SIG-M5 treated with dmso at 0.1 percent for 504 hours (cell line): ENCODE measurements around the gene APOBEC3G.
"Not testable (repeated sequence)": the region's sequence is repeated elsewhere in the genome, so short reads cannot be mapped to it uniquely, and the experiment has no call there.

Source experiments
- DNase-seq: peaks from one replicate; lab custom pipeline; 2025; ENCODE audit not compliant: unreplicated experiment; lab: John Stamatoyannopoulos, UW

APOBEC3G gene

GRCh38 chr22:39077026-39077840 lies at the start of gene APOBEC3G:
TSS of gene APOBEC3G (plus strand) at chr22:39077275. CDS start at chr22:39077362, 87 bp downstream.
- not testable (repeated sequence) for DNase-seq

- DNase-seq, result no peak
Observed at GRCh38 chr22:39027717-39028116, 49.4 kb upstream of the APOBEC3G start.

- no peak for DNase-seq
Observed at GRCh38 chr22:39028281-39028680, 48.8 kb upstream of the APOBEC3G start.

DNA sequence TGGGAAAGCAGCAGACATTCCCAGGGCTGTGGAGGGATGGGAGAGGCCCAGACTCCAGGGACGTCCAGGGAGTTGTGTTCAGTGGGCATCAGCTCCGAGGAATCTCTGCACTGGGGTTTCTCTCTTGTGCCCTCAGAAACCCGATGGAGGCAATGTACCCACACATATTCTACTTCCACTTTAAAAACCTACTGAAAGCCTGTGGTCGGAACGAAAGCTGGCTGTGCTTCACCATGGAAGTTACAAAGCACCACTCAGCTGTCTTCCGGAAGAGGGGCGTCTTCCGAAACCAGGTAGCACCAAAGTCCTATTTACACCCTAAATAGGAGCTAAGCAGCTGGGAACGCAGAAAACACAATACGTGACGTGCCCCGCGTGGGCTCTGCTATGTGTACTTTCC lies 47.8 kb upstream of the APOBEC3G start:
- no peak for DNase-seq

GRCh38 chr22:39030705-39031104 lies 46.4 kb upstream of the APOBEC3G start:
- DNase-seq, result no peak

- DNase-seq, result not testable (repeated sequence)
Observed at GRCh38 chr22:39031434-39032295, 45.4 kb upstream of the APOBEC3G start.

DNA sequence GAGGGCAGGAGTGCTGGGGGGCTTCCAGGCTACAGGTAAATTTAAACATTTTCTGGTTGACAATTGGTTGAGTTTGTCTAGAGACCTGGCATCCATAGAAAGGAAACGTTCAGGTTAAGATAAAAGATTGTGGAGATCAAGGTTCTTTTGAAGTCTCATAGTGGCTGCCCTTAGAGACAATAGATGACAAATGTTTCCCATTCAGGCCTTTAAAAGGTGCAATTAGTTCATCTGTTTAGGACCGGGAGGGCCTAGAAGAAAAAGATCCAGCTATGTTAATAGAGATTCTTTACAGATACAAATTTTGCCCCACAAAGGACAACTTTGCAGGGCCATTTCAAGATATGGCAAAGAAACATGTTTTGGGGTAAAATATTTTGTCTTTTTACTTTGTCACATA lies 40.0 kb upstream of the APOBEC3G start:
- not testable (repeated sequence) for DNase-seq

DNA sequence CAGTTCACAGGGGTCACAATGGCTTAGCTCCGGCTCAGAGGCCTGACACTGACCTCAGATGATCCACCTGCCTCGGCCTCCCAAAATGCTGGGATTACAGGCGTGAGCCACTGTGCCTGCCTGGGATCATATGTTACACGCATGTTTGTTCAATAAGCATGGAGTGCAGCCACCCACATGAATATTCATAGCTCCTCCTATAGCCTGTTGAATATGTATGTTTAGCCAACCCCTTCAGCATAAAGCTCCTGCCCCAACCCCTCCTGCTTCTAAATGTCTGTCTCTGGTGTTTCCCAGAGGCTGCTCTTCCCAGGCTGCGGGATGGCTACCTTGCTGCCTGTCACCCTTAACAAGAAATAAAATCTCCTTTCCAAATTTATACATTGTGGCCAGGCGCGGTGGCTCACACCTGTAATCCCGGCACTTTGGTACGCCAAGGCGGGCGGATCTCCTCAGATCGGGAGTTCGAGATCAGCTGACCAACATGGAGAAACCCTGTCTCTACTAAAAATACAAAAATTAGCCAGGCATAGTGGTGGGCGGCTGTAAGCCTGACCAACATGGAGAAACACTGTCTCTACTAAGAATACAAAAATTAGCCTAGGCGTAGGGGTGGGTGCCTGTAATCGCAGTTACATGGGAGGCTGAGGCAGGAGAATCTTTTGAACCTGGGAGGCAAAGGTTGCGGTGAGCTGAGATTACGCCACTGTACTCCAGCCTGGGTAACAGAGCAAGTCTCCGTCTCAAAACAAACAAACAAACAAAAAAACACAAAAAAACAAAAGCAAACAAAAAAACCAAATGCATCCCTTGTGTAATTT lies 37.6 kb upstream of the APOBEC3G start:
- no peak for DNase-seq

DNA sequence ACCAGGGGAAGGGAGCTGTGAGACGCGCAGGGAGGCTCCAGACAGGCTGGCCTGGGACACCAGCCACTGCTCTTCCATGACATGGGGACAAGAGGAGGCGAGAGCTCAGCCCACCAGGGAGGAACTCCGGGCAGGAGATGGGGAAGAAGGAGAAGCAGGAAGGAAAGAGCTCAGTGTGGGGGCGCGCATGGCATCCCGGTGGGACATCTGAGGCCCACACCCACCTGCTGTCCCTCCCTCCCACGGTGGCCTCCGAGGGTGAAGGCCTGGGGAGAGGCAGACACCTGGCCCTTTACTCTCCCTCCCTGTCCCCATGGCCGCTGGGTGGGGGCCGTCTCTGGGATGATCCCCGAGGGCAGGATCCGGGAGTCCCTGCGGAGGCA lies 36.9 kb upstream of the APOBEC3G start:
- DNase-seq, result not testable (repeated sequence)

DNA sequence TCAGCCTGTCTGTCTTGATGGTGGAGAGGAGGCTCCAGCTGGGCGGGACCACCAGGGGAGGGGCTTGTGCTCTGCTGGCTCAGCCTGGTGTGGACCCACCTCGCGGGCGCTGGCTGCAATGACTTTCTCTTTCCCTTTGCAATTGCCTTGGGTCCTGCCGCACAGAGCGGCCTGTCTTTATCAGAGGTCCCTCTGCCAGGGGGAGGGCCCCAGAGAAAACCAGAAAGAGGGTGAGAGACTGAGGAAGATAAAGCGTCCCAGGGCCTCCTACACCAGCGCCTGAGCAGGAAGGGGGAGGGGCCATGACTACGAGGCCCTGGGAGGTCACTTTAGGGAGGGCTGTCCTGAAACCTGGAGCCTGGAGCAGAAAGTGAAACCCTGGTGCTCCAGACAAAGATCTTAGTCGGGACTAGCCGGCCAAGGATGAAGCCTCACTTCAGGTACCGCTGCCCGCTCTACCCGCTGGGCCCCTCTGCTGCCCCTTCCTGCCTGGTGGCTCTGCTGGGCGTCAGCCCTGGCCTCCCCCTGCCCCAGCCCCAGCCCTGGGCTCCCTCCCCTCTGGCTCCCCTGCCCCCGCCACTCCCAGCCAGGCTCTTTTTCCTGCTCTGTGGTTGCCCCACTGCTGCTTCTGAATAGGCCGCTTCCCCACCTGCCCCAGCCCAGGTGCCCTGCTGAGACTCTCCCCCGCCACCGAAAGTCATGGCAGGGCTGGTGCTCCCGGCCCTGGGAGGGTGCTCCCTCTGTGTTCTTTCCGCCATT lies 36.4 kb upstream of the APOBEC3G start, which contains the start of gene APOBEC3F:
Gene APOBEC3F (plus strand): TSS at position 327 of the 759 bp plus-strand sequence. CDS start 97 bp downstream, at position 424.
- DNase-seq, result not testable (repeated sequence)

- DNase-seq, result no peak
Observed at GRCh38 chr22:39041908-39042307, 35.2 kb upstream of the APOBEC3G start.

DNA sequence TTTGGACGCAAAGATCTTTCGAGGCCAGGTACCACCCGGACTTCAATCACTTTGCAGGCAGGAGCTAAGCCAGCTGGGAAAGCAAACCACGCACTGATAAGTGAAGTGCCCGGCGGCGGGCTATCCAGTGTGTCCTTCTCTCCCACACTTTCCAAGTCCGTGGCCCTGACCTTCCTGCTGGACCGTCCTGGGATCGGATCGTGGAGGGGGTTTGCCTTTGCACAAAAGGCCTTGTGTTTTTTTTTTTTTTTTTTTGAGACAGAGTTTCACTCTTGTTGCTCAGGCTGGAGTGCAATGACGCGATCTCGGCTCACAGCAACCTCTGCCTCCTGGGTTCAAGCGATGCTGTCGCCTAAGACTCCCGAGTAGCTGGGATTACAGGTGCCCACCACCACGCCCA lies 34.0 kb upstream of the APOBEC3G start:
- DNase-seq, result not testable (repeated sequence)

GRCh38 chr22:39045136-39045535 lies 31.9 kb upstream of the APOBEC3G start:
- DNase-seq, result not testable (repeated sequence)

DNA sequence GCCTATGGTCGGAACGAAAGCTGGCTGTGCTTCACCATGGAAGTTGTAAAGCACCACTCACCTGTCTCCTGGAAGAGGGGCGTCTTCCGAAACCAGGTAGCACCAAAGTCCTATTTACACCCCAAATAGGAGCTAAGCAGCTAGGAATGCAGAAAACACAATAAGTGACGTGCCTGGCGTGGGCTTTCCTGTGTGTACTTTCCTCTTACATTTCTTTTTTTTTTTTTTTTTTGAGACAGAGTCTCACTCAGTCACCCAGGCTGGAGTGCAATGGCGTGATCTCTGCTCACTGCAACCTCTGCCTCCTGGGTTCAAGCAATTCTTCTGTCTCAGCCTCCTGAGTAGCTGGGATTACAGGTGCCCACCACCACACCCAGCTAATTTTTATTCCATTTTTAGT lies 27.6 kb upstream of the APOBEC3G start:
- not testable (repeated sequence) for DNase-seq

DNA sequence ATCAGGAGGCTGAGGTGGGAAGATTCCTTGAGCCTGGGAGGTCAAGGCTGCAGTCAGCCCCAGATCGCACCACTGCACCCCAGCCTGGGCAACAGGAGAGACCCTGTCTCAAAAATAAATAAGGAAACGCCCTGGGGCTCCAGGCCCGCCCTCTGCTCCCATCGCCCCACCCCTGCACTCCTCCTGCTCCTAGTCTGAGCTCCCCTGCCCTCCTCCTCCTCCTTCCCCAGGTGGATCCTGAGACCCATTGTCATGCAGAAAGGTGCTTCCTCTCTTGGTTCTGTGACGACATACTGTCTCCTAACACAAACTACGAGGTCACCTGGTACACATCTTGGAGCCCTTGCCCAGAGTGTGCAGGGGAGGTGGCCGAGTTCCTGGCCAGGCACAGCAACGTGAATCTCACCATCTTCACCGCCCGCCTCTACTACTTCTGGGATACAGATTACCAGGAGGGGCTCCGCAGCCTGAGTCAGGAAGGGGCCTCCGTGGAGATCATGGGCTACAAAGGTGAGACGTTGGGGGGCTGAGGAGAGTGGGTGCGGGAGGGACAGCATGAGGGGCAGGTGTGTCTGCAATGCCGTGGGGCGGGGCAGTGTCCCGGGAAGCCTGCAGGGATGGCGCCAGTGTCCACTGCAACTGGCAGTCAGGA lies 25.1 kb upstream of the APOBEC3G start:
- DNase-seq, result not testable (repeated sequence)

GRCh38 chr22:39055658-39056057 lies 21.4 kb upstream of the APOBEC3G start:
- DNase-seq, result no peak

- DNase-seq, result not testable (repeated sequence)
Observed at GRCh38 chr22:39061290-39061689, 15.8 kb upstream of the APOBEC3G start.

DNA sequence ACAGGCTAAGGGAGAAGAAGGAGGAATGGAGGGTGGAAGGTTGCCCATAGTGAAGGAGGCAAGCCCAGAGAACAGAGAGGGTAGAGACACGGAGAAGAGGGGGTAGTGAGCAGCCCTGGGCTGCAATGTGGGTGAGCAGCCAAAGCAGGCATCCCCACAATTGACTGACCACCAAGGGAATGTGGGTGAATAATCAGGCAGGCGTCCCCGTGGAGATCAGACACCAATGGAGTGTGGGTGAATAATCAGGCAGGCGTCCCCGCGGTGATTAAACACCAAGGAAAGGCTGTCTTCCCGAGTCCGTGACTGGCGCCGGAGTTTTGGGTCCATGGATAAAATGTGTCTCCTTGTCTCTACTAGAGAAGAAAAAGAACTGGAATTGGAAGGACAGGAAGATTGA lies 15.1 kb upstream of the APOBEC3G start:
- DNase-seq, result not testable (repeated sequence)

DNA sequence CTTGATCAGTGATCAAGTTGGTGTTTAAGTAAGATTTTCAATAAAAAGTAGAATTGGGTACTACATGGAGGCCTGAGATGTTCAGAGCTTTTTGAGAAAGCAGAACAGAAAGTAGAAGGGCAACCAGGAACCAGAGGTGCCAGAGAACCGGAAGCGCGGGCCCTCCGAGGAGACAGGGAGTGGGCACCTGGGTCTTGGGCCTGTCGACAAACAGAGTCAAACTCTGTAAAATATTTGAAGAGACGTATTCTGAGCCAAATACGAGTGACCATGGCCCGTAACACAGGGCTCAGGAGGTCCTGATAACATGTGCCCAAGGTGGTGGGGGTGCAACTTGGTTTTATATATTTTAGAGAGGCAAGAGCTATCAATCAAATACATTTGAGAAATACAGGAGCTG lies 13.2 kb upstream of the APOBEC3G start:
- DNase-seq, result not testable (repeated sequence)
